ENCODE results near the gene METTL23.
A peak's percentile ranks its signal among the peaks of the same experiment; 100 is the strongest.
"Not testable (repeated sequence)": the region's sequence is repeated elsewhere in the genome, so short reads cannot be mapped to it uniquely, and the experiment has no call there.

The METTL23 gene

DNA sequence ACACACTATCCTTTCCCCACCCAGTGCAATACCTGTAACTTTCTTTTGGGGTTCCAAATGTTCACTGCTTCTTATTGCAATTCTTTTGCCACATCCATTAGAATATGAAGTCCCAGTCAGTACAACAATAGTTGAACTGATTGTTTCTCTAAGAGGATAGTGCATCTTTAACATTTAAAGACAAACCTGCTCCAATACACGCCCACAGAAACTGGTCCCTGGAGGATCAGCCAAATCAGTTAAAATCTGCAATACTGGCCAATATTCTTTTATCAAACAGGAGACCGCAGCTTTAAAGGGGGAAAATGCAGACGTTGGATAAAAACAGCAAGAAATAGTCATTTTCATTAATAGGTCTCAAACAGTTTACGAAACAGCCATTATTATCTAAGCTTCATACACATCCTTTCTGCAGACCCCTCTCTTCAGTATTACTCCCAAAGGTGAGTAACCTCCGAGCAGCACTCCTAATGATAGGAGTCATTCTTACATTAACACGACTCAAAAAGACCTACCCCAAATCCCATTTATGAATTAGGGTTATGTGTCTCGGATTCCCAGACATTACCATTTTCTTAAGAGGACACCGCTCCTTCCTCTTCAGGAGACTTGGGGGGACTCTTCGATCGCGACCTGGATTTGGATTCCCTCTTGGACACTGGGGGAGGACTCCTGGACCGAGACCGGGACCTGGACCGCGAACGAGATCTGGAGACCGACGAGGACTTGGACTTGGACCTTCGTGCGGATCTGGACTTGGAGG, 9.1 kb downstream of the METTL23 start:
- no peak for DNase-seq (ENCODE audit: low spot score)

DNA sequence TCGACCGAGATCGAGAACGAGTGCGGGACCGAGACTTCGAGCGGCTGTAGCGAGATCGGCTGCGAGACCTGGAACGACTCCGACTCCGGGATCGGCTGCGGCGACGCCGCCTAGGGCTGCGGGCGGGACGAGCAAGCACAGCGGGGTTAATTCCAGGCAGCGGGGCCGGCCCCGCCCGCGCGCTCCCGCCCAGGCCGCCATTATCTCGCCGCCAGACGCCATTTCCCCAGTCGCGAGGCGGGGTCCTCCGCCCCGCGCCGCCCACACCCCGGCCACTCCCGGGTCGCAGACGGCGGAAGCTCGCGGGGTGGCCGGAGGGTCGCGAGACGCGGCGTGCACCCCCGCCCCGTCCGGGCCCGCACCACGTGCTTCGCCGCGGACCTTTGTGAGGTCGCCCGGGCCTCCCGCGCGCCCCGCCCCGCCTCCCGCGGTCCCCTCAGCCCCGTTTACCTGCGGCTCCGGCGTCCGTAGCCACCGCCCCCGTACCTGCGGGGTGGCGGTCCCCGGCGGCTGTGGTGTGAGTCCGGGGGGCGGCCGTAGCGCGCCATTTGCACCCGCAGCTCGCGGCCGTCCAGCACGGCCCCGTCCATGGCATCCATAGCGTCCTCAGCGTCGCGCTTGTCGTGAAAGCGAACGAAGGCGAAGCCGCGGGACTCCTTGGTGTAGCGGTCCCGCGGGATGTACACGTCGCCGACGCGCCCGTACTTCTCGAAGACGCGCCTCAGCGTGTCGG, 9.9 kb downstream of the METTL23 start:
- peak; percentile 81 for DNase-seq (ENCODE audit: low spot score)

DNA sequence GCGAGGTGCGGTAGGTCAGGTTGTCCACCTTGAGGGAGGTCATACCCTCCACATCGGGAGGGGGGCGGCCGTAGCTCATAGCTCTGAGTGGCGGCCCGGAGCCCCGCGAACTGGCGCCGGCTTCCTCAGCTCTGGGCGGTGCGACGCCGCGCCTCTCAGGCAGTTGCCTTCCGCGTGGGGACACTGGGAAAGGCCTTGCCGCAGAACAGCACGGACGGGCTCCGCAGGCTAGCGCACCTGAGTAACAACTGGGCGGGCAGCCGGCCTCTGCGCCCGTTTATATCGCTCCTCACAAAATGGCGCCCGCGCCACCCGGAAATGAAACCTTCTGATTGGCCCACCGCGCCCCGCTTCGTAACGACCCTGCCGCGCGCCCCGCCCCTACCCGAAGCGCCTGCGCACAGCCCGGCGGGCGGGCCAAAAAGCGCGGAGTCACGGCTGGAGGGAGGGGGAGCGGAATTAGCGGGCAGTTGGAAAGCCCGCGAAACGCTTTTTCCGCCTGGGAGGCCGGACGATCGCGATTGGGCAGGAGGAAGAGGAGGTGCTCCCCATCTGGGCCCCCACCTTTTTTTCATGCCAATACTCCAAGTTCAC, 10.5 kb downstream of the METTL23 start, which contains the start of gene SRSF2:
Gene SRSF2, minus strand, starts transcription at position 250 of the 594 bp plus-strand sequence. Its CDS starts 171 bp downstream, at position 79.
- peak; percentile 98 for DNase-seq (ENCODE audit: low spot score)

DNA sequence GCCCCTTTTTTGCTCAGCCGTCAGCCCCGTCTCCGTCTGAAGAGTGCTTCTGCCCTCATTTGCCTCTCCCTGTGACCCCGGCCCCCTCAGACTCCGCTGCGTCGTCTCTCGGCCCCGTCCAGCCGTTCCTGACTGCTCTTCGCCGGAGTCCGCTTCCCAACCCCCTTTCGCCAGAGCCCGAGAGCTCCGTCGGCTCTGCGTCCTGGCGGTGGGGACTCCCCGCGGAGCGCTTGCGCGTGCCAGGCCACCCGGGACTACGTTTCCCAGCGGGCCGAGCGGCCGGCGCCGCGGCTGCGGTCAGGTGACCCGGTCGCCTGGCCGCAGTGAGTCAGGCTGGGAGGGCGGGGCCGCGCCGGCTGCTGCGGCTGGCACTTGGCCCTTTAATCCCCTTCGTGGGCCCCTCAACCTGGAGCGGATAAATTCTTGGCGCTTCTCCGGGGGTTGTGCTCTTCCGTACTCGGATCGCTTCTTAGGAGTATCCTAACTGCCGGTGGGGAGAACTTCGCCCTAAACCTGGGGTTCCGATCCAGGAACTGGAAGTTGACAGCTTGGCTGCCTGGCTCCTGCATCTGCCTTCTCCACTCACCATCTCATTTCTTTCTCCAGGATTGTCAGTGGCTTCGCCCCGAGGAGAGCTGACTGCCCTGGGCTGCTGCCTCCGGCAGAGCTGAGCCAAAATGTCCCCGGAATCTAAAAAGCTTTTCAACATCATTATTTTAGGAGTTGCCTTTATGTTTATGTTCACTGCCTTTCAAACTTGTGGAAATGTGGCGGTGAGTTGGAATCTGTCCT, 11.2 kb downstream of the METTL23 start, which contains the start of gene MFSD11:
Gene MFSD11, plus strand, starts transcription at position 444 of the 792 bp plus-strand sequence. Its CDS starts 234 bp downstream, at position 678.
- peak; percentile 93 for DNase-seq (ENCODE audit: low spot score)

DNA sequence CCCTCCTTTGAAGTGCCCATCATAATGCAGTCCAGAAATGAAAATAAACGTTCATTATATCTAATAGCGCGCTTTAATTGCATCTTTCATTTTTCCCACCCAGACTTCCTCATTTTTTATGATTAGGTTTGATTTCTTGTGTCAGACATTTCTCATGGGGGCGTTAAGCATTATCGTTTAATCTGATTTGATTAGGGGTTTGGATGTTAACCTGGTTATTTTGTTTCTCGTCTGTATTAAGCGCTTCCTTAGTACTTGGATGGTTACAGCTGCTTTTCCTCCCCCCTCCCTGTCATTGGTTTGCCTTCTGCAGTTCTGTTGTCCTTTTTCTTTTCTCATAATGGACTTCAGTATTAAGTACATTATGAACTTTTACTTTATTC, 11.8 kb downstream of the METTL23 start:
- DNase-seq (ENCODE audit: low spot score): no peak

DNA sequence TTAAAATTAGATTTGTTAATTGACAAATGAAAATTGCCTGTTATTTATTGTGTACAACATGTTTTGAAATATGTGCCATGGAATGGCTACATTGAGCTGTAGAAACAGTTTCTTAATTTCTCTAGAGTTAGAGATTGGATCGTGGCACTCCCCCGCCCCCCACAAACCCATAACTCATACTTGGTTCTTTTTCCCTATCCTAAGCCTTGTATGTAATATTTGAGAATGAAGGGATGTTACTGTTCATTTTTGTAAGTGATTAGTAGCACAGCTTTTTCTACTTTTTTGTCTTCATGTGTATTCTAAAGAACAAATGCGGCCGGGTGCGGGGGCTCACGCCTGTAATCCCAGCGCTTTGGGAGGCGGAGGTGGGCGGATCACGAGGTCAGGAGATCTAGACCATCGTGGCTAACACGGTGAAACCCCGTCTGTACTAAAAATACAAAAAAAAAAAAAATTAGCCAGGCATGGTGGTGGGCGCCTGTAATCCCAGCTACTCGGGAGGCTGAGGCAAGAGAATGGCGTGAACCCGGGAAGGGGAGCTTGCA, 13.0 kb downstream of the METTL23 start:
- not testable (repeated sequence) for DNase-seq (ENCODE audit: low spot score)

DNA sequence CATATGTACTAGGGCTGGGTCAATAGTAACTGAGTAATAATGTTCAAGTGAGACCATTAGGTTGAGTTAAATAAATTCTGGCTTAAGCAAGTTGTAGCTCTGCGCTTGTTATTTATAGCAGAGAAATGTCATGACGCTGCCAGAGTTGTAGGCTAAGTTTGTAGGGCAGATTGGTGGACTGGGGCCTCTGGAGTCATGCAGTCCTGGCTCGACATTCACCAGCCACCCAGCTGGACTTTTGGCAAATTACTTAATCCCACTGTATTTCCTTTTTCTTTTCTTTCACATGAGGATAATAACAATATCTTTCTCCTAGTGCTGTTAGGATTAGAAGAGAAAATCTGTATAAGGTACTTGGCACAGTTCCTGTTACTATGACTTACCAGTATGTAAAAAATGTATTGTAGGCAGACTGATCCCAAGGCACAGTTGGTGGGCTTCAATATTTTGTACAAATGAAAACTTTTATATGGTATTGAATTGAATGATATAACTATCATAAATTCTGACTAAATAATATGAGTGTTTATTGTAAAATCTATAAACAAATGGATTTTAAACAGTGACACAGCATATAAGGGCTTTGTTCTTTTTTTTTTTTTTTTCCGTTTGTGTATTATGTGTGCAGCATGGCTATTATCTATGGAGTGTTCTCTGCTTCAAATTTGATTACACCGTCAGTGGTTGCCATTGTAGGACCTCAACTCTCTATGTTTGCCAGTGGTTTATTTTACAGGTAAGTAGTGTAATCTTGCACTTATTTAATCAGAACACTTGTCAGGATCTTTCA, 13.9 kb downstream of the METTL23 start:
- DNase-seq (ENCODE audit: low spot score): no peak

DNA sequence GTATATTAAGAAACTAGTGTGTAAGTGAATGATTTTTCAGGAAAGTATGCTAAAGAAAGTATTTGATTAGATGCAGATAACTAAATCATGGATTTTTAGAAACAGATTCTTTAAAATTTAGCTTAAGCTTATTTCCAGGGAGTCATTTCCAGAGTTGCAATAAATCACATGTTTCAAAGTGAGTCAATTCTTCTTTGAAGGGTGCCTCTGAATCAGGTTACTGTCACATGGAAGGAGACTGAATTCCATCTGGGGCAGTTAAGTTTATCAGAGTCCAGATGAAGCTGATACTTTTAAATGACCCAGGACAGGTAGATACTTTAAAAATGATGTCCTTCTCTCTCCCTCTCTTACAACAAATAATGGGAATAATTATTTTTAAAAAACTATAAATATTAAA, 16.3 kb downstream of the METTL23 start:
- DNase-seq (ENCODE audit: low spot score): no peak

DNA sequence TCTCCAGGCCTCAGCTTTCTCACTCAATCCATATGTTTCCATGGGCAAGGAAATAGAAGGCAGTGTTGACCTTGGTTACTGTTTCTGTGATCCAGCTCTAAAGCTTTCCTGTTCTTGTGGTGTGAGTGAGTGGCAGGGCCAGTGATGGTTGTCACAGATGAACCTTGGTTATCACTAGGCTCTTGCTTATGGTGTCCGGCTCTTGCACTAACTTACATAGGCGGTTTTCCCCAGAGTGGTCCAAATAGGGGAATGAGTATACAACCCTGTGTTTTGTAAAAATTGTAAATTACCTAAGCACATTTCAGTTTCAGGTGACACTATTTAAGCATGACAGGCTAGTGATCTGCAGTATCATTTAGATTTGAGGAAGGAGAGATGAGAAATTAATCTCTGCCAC, 18.1 kb downstream of the METTL23 start:
- no peak for DNase-seq (ENCODE audit: low spot score)

DNA sequence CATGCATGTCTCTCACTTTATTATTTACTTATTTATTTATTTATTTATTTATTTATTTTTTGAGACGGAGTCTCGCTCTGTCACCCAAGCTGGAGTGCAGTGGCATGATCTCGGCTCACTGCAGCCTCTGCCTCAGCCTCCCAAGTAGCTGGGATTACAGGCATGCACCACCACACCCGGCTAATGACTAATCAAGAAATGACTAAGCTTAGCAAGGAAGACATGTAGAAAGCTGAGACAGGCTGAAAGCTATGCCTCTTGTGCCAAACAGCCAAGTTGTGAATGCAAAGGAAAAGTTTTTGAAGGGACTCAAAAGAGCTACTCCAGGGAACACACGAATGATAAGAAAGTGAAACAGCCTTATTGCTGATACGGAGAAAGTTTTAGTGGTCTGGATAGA, 19.1 kb downstream of the METTL23 start:
- peak; percentile 27 for DNase-seq (ENCODE audit: low spot score)

DNA sequence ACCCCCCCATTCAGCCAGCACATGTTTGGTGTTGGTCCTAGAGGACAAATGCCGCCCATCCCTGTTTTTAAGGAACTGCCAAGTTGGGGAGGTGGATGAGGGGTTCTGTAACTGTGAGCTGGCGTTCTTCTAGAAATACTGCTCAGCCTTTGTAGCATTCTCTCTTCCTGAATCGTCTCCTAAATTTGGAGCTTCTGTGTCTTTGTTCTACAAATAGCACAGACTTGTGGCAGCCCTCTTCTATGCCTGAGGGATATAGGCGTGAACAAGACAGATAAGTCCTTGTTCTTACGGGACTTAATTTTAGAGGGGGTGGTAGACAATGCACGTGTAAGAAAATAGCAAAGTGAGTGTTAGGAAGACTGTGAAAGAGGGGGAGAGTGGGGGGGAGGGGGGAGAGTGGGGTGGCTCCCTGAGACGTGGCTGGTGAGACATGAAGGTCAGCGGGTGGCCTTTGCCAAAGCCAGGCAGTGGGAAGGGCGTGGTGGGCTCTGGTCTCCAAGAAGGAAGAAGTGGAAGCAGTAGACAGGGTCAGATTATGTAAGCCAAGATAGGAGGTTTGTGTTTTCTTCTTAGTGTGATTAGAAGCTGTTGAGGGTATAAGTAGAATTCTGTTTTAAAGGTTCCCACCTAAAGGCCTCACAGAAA, 21.2 kb downstream of the METTL23 start:
- DNase-seq (ENCODE audit: low spot score): no peak

DNA sequence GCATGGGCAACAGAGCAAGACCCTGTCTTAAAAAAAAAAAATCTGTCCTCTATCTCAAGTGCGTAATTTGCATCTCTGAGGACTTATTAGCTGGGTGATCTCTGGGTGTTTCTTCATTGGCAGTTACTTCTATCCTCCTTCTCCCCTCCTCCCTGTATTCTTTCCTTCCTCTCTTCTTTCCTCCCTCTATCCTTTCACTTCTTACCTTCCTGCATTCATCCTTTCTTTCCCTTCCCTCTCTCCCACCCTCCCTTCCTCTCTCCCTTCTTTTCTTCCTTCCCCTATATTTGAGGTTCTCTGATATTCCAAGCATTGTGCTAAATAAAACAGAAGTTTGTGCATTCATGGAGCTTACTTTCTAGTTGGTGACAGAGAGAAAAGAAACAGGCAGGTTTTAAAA, 22.0 kb downstream of the METTL23 start:
- no peak for DNase-seq (ENCODE audit: low spot score)

DNA sequence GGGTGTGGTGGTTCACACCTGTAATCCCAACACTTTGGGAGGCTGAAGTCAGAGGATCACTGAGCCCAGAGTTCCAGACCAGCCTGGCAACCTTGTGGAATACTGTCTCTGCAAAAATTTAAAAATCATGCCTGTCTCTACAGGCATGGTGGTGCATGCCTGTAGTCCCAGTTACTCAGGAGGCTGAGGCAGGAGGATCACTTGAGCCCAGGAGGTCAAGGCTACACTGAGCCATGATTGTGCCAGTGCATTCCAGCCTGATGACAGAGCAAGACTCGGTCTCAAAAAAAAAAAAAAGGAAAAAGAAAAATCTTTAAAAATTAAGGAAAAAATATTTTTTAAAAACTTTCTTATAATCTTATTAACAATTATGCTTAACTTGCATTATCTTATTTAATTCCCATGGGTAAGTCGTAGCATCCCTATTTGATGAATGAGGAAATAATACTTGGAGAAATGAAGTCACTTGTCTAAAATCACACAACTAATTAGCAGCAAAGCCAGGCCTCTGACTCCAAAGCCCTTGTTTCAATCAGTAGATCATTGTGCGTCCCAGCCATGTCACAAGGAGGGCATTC, 24.9 kb downstream of the METTL23 start:
- no peak for DNase-seq (ENCODE audit: low spot score)

DNA sequence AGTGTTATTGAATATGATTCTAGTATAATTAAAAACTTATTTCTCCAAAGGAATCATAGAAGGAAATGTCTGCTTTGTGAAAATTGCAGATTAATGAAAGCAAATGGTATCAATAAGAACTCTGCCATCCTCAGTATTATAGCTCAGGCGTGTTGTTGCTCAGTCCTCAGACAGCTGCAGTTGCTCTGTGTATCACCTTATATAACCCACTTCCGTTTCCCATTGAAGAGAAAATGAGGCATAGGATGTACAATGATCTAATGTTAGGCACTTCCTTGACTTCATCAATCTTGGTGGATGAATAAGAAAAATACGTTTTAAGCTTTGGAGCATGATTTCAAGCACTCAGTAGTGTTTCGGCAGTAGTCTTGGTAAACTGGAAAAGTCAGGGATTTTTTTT, 25.4 kb downstream of the METTL23 start:
- DNase-seq (ENCODE audit: low spot score): no peak

DNA sequence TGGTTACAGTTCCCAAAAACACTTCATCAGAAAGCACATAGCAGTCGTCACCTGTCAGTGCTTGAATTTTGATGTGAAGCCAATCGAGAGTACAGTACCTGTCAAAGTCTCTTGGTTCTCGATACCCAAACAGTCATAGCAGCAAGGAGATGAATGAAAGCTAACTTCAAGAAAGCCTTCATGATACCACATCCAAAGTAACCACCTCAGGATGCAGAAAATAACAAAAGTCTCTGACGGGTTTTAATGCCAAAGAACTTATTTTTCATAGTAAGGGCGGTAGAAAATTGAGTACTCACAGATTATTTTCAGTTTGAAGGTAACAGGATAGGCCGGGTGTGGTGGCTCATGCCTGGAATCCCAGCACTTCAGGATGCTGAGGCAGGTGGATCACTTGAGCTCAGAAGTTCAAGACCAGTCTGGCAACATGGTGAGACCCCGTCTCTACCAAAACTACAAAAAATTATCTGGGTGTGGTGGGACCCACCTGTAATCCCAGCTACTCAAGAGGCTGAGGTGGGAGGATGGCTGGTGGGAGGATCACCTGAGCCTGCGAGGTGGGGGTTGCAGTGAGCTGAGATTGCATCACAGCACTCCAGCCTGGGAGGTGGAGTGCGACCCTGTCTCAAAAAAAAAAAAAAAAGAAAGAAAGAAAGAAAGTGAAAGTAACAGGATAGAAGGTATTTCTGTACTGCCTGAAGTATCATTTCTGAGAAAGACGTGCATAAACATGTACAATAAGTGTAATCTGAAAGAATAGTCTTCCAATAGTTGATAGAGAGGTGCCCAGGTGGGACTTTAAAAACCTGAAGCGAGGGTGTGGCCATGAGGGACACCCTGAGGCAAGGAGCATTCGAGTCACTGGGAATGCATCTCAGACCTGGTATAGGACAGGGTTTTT, 26.7 kb downstream of the METTL23 start:
- no peak for DNase-seq (ENCODE audit: low spot score)

DNA sequence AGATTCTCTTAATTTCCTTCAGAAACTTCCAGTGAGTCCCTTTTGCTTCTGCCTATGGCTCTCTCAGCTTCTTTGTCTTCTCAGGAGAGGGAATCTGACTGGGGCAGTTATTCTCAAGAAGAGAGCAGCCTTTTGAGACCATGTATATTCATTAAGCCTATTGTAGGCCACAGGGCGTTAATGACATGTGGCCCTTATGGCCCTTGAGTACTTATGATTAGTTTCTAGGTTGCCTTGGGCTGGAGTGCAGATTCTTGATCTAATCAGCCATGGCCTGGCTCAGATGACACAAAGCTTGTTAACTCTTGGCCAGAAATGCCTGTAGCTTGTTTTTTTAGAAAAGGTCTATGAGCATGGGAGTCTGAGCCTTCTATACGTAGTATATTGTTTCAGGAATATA, 28.6 kb downstream of the METTL23 start:
- no peak for DNase-seq (ENCODE audit: low spot score)

DNA sequence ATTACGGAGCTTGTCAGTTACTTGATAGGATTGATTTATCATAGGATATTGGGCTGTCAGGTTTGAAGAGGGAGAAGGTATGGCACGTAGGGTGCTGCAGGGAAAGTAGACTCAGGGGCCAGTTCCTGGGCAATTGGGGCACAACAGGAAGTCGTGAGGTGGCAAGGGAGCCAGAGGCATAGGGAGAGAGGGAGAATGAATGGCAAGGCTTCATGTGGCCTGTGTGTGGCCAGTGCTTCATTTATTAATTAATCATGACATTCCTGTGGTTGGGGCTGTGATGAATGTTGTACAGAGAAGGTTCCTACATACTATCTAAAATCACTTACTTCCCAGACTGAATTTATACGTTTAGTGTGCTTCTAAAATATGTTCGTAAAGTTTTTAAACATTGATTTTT, 30.6 kb downstream of the METTL23 start:
- no peak for DNase-seq (ENCODE audit: low spot score)

DNA sequence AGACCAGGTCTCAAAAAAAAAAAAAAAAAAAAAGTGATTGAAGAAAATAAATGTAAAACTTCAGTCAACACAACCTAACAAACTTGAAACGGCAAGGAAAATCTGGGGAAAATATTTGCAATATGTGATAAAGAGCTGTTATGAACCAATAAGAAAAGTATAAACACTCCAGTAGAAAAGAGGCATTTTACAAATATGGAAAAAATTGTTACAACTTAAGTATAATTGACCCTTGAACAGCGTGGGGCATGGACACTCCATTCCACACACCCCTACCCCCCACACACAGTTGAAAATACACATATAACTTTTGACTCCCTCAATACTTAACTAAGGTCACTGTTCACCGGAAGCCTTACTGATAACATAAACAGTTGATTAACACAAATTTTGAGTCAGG, 31.9 kb downstream of the METTL23 start:
- no peak for DNase-seq (ENCODE audit: low spot score)

Data from hematopoietic multipotent progenitor cell treated with erythropoietin and hydrocortisone succinate and interleukin-3 and kit ligand, for 15 days (in vitro differentiated cells).